Neural progenitor cell (in vitro differentiated cells): ENCODE data around the gene HPSE2. TPM values are rescaled to one million over a fixed set of nuclear protein-coding genes. Genes with fewer than 3 reads are reported as not detected.

ENCODE experiments used
- DNase-seq: peaks from one replicate; pipeline ENCODE4 v3.0.0-alpha.2; 2016; ENCODE audit warnings: low spot score
- H2AFZ ChIP-seq: fragments of 200-600 bp; sonication (generic); replicated peaks from 2 replicates; pipeline ENCODE4 v1.6.1; 2016; ENCODE audit warnings: antibody characterized with exemption
- H3F3A ChIP-seq: fragments of 200-600 bp; sonication (generic); 2 replicates; pipeline ENCODE4 v1.6.1; 2016; ENCODE audit warnings: antibody characterized with exemption, low read depth
- H3K27ac ChIP-seq: fragments of 200-600 bp; sonication (generic); 2 replicates; pipeline ENCODE4 v1.5.1; 2016; ENCODE audit warnings: mild to moderate bottlenecking
- H3K27me3 ChIP-seq: fragments of 200-600 bp; sonication (generic); 2 replicates; pipeline ENCODE4 v1.6.1; 2016; ENCODE audit warnings: mild to moderate bottlenecking, moderate library complexity
- H3K36me3 ChIP-seq: fragments of 200-600 bp; sonication (generic); 2 replicates; pipeline ENCODE4 v1.5.1; 2016
- H3K4me1 ChIP-seq: fragments of 200-600 bp; sonication (generic); 2 replicates; pipeline ENCODE4 v1.6.1; 2016; ENCODE audit warnings: mixed run types
- H3K4me2 ChIP-seq: fragments of 200-600 bp; sonication (generic); 2 replicates; pipeline ENCODE4 v1.6.1; 2016
- H3K4me3 ChIP-seq: fragments of 200-600 bp; sonication (generic); 2 replicates; pipeline ENCODE4 v1.5.1; 2016
- H3K79me2 ChIP-seq: fragments of 200-600 bp; sonication (generic); 2 replicates; pipeline ENCODE4 v1.6.1; 2016; ENCODE audit warnings: low read depth
- H3K9ac ChIP-seq: fragments of 200-600 bp; sonication (generic); 2 replicates; pipeline ENCODE4 v1.6.1; 2016
- H3K9me3 ChIP-seq: fragments of 200-600 bp; sonication (generic); 2 replicates; pipeline ENCODE4 v1.5.1; 2016; ENCODE audit warnings: low read depth
- H4K20me1 ChIP-seq: fragments of 200-600 bp; sonication (generic); 2 replicates; pipeline ENCODE4 v1.6.1; 2016; ENCODE audit warnings: low read depth
- H3K27ac Mint-ChIP-seq: 3 replicates; pipeline ENCODE4 v1.8.0; 2021; ENCODE audit warnings: mixed read lengths
- H3K27me3 Mint-ChIP-seq: 2 replicates; pipeline ENCODE4 v1.8.0; 2022; ENCODE audit warnings: low read depth, mild to moderate bottlenecking, inconsistent platforms, moderate library complexity, mixed read lengths; ENCODE audit not compliant: insufficient read depth
- H3K36me3 Mint-ChIP-seq: 3 replicates; pipeline ENCODE4 v1.8.0; 2021; ENCODE audit warnings: mixed read lengths
- H3K4me1 Mint-ChIP-seq: 3 replicates; pipeline ENCODE4 v1.8.0; 2021; ENCODE audit warnings: mixed read lengths
- H3K4me3 Mint-ChIP-seq: 3 replicates; pipeline ENCODE4 v1.8.0; 2021; ENCODE audit warnings: mild to moderate bottlenecking, moderate library complexity, mixed read lengths
- H3K9me3 Mint-ChIP-seq: 3 replicates; pipeline ENCODE4 v1.8.0; 2020; ENCODE audit warnings: mixed read lengths
- EZH2 ChIP-seq: fragments of 200-600 bp; sonication (generic); IDR thresholded peaks from 2 replicates; pipeline ENCODE4 v1.6.1; 2017; ENCODE audit warnings: antibody characterized with exemption, mild to moderate bottlenecking, moderate library complexity
- EZH2phosphoT487 ChIP-seq: fragments of 200-600 bp; sonication (generic); IDR thresholded peaks from 2 replicates; pipeline ENCODE4 v1.6.1; 2017; ENCODE audit warnings: antibody characterized with exemption
- total RNA-seq: library from RNA; depleted of rRNA; stranded (reverse); fragments of >200 nt; gene quantifications from 2 replicates; pipeline ENCODE4 v1.2.3, GENCODE V29; 2015; ENCODE audit warnings: low replicate concordance
- TF ChIP-seq, protein P1 (sequence below): fragments of 200-600 bp; sonication (generic); IDR thresholded peaks from 2 replicates; pipeline ENCODE4 v1.5.1; 2017; ENCODE audit warnings: antibody characterized with exemption, mild to moderate bottlenecking

HPSE2 gene
- total RNA-seq, 1 donor from 2014 or later = 3.4 TPM

DNA sequence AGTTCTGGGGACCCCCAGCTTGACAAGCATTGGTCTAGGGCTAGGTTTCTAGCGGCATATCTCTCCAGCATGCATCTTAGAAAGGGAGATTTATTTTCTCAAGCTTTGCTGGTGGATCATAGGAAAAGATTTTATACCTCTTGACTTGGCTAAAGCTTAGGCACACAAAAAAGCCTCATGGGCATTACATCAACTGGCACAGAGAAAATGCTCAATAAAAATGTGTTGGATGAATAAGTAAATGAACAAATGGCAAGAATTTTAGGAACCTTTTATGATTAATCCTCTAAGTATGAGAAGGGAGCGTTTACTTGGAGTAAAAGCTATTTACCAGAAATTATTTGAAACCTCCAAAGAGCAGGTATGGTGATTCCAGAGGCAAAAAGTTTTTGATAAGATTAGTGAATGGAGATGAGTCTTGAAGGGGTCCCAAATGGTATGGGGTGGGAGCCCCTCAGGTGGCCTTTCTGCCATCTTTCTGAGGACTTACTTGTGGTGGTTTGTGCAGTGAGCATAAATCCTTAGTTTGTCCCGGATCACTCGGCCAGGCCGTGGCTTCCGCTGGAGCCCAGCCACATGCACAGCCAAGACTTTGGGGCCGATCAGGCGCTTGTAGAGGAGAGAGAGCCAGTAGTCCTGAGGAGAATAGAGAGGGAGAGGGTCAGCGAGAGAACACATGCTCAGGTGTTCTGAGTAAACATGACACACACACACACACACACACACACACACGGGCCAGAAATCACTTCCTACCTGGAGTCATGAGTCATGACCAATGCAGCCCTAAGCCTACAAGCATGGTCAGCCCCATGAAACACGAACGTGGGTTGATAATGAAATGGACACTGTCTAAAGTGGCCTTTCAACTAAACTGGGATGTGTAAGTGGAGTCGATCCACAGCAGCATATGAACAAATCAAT lies 745.8 kb downstream of the HPSE2 start:
- no peak overlapping the region for H3K9ac ChIP-seq
- peaks cover 4% of the 10 kb centered on the region for H3K36me3 ChIP-seq
- TF ChIP-seq EZH2 (no peak), EZH2phosphoT487 (no peak)
- TF ChIP-seq, protein P1, sequence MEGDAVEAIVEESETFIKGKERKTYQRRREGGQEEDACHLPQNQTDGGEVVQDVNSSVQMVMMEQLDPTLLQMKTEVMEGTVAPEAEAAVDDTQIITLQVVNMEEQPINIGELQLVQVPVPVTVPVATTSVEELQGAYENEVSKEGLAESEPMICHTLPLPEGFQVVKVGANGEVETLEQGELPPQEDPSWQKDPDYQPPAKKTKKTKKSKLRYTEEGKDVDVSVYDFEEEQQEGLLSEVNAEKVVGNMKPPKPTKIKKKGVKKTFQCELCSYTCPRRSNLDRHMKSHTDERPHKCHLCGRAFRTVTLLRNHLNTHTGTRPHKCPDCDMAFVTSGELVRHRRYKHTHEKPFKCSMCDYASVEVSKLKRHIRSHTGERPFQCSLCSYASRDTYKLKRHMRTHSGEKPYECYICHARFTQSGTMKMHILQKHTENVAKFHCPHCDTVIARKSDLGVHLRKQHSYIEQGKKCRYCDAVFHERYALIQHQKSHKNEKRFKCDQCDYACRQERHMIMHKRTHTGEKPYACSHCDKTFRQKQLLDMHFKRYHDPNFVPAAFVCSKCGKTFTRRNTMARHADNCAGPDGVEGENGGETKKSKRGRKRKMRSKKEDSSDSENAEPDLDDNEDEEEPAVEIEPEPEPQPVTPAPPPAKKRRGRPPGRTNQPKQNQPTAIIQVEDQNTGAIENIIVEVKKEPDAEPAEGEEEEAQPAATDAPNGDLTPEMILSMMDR = no peak
- H3K4me1 ChIP-seq = no peaks in the 10 kb centered on the region
- H3F3A ChIP-seq = no peaks in the 10 kb centered on the region
- Mint-ChIP-seq H3K27me3 (no peaks in the 10 kb centered on the region), H3K4me1 (no peaks in the 10 kb centered on the region), H3K9me3 (peaks cover 11% of the 10 kb centered on the region), H3K27ac (no peak overlapping the region), H3K36me3 (no peaks in the 10 kb centered on the region), H3K4me3 (no peak overlapping the region)
- H3K4me2 ChIP-seq = no peak overlapping the region
- DNase-seq = no peak
- H3K79me2 ChIP-seq = no peaks in the 10 kb centered on the region
- no peaks in the 10 kb centered on the region for H4K20me1 ChIP-seq
- peaks cover 2% of the 10 kb centered on the region for H3K9me3 ChIP-seq
- no peak overlapping the region for H3K27ac ChIP-seq
- H2AFZ ChIP-seq = no peak overlapping the region
- no peaks in the 10 kb centered on the region for H3K27me3 ChIP-seq
- H3K4me3 ChIP-seq = no peak overlapping the region

DNA sequence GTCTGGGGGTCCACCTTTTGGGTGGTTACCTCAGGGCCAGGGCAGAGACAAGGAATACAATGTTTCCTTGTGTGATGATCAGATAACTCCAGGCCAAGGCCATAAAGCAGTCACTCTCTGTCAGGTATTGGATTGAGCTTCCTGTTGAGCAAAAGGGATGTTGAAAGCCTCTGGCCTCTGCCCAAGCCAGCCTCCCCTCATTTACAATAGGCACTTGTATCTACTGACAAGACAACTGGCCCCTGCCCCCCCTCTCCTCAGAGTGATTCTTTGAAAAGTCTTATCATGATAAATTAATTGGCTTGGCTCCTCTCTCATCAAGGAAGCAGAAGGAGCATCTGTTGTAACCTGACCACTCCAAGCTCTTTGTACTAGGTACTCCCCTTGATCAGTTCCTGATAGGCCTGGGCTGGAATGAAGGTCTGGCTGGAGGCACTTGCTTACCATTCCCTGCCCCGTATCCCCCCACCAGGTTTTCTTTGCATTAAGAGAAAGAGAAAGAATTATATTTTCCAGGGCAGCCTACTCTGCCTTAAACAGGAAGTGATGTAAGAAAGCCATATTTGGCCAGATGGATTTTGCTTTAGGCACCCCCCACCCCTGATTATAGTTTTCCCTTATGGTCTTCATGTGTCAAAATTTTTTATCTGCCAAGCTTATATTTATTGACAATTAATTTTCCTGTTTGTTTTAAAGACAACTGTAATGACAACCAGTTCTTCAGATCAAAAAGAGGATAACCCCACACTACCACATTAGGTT lies 746.8 kb downstream of the HPSE2 start:
- Mint-ChIP-seq H3K9me3 (peaks cover 8% of the 10 kb centered on the region), H3K27me3 (no peaks in the 10 kb centered on the region), H3K4me3 (no peak overlapping the region), H3K27ac (no peak overlapping the region), H3K36me3 (no peaks in the 10 kb centered on the region), H3K4me1 (no peaks in the 10 kb centered on the region)
- Histone ChIP-seq H4K20me1 (no peaks in the 10 kb centered on the region), H3F3A (no peaks in the 10 kb centered on the region), H3K36me3 (no peaks in the 10 kb centered on the region), H3K9me3 (no peaks in the 10 kb centered on the region), H2AFZ (no peak overlapping the region), H3K4me3 (no peak overlapping the region), H3K79me2 (no peaks in the 10 kb centered on the region), H3K4me2 (no peak overlapping the region), H3K4me1 (no peaks in the 10 kb centered on the region), H3K27me3 (no peaks in the 10 kb centered on the region), H3K9ac (no peak overlapping the region), H3K27ac (no peak overlapping the region)
- TF ChIP-seq, protein P1 = no peak
- TF ChIP-seq EZH2phosphoT487 (no peak), EZH2 (no peak)
- no peak for DNase-seq

DNA sequence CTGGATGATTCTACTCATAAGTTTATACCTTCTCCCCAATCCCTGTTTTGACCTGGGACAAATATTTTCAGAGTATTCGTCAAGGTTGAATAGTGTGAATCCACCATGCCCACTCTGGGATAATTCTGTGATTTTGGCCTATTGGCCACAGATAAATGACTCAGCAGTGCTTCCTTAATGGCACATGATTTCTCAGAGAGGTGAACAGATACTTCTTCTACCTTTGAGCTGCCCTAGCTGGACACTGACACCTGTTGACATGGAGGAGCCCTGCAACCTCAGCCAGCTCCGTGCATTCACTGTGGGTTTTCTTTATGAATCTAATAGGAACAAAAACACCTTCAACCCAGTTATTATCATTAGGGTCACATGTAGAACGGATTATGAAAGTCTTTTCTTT lies 748.0 kb downstream of the HPSE2 start:
- Histone ChIP-seq H3K4me2 (no peak overlapping the region), H3K4me1 (no peaks in the 10 kb centered on the region), H3K27me3 (no peaks in the 10 kb centered on the region), H3K9ac (no peak overlapping the region), H3K9me3 (no peaks in the 10 kb centered on the region), H3K79me2 (no peaks in the 10 kb centered on the region), H3K36me3 (no peaks in the 10 kb centered on the region), H3F3A (no peaks in the 10 kb centered on the region), H3K27ac (no peak overlapping the region), H2AFZ (no peak overlapping the region), H3K4me3 (no peak overlapping the region), H4K20me1 (no peaks in the 10 kb centered on the region)
- Mint-ChIP-seq H3K9me3 (peaks cover 2% of the 10 kb centered on the region), H3K4me3 (no peak overlapping the region), H3K27ac (no peak overlapping the region), H3K27me3 (no peaks in the 10 kb centered on the region), H3K36me3 (no peaks in the 10 kb centered on the region), H3K4me1 (no peaks in the 10 kb centered on the region)
- TF ChIP-seq, protein P1 = no peak
- TF ChIP-seq EZH2phosphoT487 (no peak), EZH2 (no peak)
- no peak for DNase-seq
